Measurements from ENCODE around the gene CNPY2.

DNA sequence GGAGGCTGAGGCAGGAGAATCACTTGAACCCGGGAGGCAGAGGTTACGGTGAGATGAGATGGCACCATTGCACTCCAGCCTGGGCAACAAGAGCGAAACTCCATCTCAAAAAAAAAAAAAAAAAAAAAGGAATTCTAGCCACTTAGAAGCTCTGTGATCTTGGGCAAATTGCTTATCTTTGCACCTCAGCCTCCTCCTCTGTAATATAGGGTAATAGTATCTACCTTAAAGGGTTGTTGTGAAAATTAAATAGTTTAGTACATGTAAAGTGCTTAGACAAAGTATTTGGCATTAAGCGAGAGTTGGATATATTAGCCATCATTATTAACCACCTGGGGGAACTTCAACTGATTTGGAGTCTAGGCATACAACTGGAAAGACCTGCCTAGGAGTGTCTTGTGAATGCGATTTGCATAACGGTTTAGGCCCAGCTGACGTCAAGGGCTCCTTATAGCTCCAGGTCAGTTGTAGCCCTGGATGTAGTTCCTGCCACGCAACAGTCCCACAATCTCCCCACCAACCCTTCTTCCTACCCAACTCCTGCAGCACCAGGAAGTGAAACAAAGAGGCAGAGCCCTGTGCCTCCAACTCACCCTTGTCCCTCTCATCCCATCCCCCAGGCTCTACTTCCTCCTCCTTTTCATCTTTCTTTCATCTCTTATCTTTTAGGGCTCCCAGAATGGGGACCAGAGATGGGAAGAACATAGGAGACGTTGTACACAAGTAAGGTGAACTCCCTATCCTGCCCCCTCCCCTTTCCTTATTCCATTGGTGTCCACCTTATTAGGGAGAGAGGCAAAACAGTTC lies 20.8 kb upstream of the CNPY2 start:
- TF ChIP-seq CTCF (IDR thresholded peaks at IDR 0.05) (no peak), POLR2A (IDR thresholded peaks at IDR 0.05) (no peak)

All from body of pancreas (tissue), 4 donors.